DOHH2 (cell line): ENCODE results near the gene GCH1.

Source experiments
- H3F3A ChIP-seq: fragments of 200-600 bp; sonication (generic), shearing (Covaris generic); 2 replicates; pipeline ENCODE4 v1.6.0; 2016; ENCODE audit warnings: antibody characterized with exemption, mild to moderate bottlenecking; ENCODE audit not compliant: control insufficient read depth, insufficient read depth
- H3K27ac ChIP-seq: fragments of 200-600 bp; sonication (generic); 2 replicates; pipeline ENCODE4 v1.5.1; 2014; ENCODE audit warnings: low read depth, mild to moderate bottlenecking, low read length, moderate library complexity
- H3K27me3 ChIP-seq: fragments of 200-600 bp; sonication (generic); 2 replicates; pipeline ENCODE4 v1.6.1; 2014; ENCODE audit warnings: mild to moderate bottlenecking, low read length, mixed read lengths; ENCODE audit not compliant: control insufficient read depth
- H3K36me3 ChIP-seq: fragments of 200-600 bp; sonication (generic); 2 replicates; pipeline ENCODE4 v1.6.1; 2014; ENCODE audit warnings: mild to moderate bottlenecking, low read length, moderate library complexity, mixed read lengths; ENCODE audit not compliant: control insufficient read depth
- H3K4me1 ChIP-seq: fragments of 200-600 bp; sonication (generic); 2 replicates; pipeline ENCODE4 v1.6.1; 2014; ENCODE audit warnings: mild to moderate bottlenecking, low read length, mixed read lengths; ENCODE audit not compliant: control insufficient read depth
- H3K4me2 ChIP-seq: fragments of 200-600 bp; sonication (generic); 2 replicates; pipeline ENCODE4 v1.6.0; 2014; ENCODE audit warnings: mild to moderate bottlenecking, low read length, moderate library complexity
- H3K4me3 ChIP-seq: fragments of 200-600 bp; sonication (generic); 2 replicates; pipeline ENCODE4 v1.5.1; 2014; ENCODE audit warnings: mild to moderate bottlenecking, low read length, mixed read lengths
- H3K79me2 ChIP-seq: fragments of 200-600 bp; sonication (generic); 2 replicates; pipeline ENCODE4 v1.6.1; 2014; ENCODE audit warnings: mild to moderate bottlenecking, low read length, mixed read lengths; ENCODE audit not compliant: control insufficient read depth
- H3K9me2 ChIP-seq: fragments of 200-600 bp; sonication (generic); replicated peaks from 2 replicates; pipeline ENCODE4 v1.6.1; 2014; ENCODE audit warnings: mild to moderate bottlenecking, low read length, mixed read lengths; ENCODE audit not compliant: control insufficient read depth
- H3K9me3 ChIP-seq: fragments of 200-600 bp; sonication (generic); 2 replicates; pipeline ENCODE4 v1.6.1; 2014; ENCODE audit warnings: antibody characterized with exemption, low read length, mixed read lengths; ENCODE audit not compliant: control insufficient read depth, insufficient read depth
- H4K20me1 ChIP-seq: fragments of 200-600 bp; sonication (generic); 2 replicates; pipeline ENCODE4 v1.6.0; 2014; ENCODE audit warnings: low read depth, mild to moderate bottlenecking, antibody characterized with exemption, low read length, moderate library complexity; ENCODE audit not compliant: control insufficient read depth, insufficient read depth
- CTCF ChIP-seq: fragments of 200-600 bp; sonication (generic); IDR thresholded peaks from one replicate; pipeline ENCODE4 v1.5.1; 2014; ENCODE audit warnings: antibody characterized with exemption, mild to moderate bottlenecking, low read depth, low read length; ENCODE audit not compliant: poor library complexity, severe bottlenecking
- EZH2phosphoT487 ChIP-seq: fragments of 200-600 bp; sonication (generic); IDR thresholded peaks from 2 replicates; pipeline ENCODE4 v1.6.1; 2017; ENCODE audit warnings: borderline replicate concordance, mild to moderate bottlenecking, antibody characterized with exemption, low read length, moderate library complexity, mixed read lengths

GCH1 gene

GRCh38 chr14:54812617-54813016, 90.0 kb downstream of the GCH1 start:
- Histone ChIP-seq H3K27ac (no peak overlapping the region), H3K27me3 (no peaks in the 10 kb centered on the region), H3K9me2 (no peaks in the 10 kb centered on the region), H3K79me2 (no peaks in the 10 kb centered on the region), H3K9me3 (no peaks in the 10 kb centered on the region), H3K4me3 (no peak overlapping the region), H3K4me1 (no peaks in the 10 kb centered on the region), H3K4me2 (no peak overlapping the region), H3K36me3 (no peaks in the 10 kb centered on the region), H3F3A (no peaks in the 10 kb centered on the region), H4K20me1 (no peaks in the 10 kb centered on the region)
- no peak for TF ChIP-seq EZH2phosphoT487
- no peak for TF ChIP-seq CTCF

- H3K4me3 ChIP-seq: no peak overlapping the region
- H3K4me2 ChIP-seq: no peak overlapping the region
- no peaks in the 10 kb centered on the region for H3F3A ChIP-seq
- no peaks in the 10 kb centered on the region for H3K79me2 ChIP-seq
- H4K20me1 ChIP-seq: no peaks in the 10 kb centered on the region
- no peak overlapping the region for H3K27ac ChIP-seq
- no peaks in the 10 kb centered on the region for H3K27me3 ChIP-seq
- TF ChIP-seq CTCF (no peak), EZH2phosphoT487 (no peak)
- H3K4me1 ChIP-seq: peaks cover 8% of the 10 kb centered on the region
- no peaks in the 10 kb centered on the region for H3K9me2 ChIP-seq
- no peaks in the 10 kb centered on the region for H3K9me3 ChIP-seq
- no peaks in the 10 kb centered on the region for H3K36me3 ChIP-seq
Observed at GRCh38 chr14:54809767-54810166, 92.9 kb downstream of the GCH1 start.

GRCh38 chr14:54808326-54809161, 94.1 kb downstream of the GCH1 start:
- Histone ChIP-seq H3K9me3 (no peaks in the 10 kb centered on the region), H3K27ac (no peak overlapping the region), H3K36me3 (no peaks in the 10 kb centered on the region), H3K4me1 (peaks cover 8% of the 10 kb centered on the region), H3K79me2 (no peaks in the 10 kb centered on the region), H3K9me2 (no peaks in the 10 kb centered on the region), H3F3A (no peaks in the 10 kb centered on the region), H3K4me3 (no peak overlapping the region), H3K27me3 (peaks cover 4% of the 10 kb centered on the region; the same call in 1 of the 2 replicates), H4K20me1 (no peaks in the 10 kb centered on the region), H3K4me2 (no peak overlapping the region)
- TF ChIP-seq EZH2phosphoT487 (no peak), CTCF (no peak)
